ENCODE results near the gene PJVK. TPM values are rescaled to one million over a fixed set of nuclear protein-coding genes. Genes with fewer than 3 reads are reported as not detected.

Gene PJVK, protein sequence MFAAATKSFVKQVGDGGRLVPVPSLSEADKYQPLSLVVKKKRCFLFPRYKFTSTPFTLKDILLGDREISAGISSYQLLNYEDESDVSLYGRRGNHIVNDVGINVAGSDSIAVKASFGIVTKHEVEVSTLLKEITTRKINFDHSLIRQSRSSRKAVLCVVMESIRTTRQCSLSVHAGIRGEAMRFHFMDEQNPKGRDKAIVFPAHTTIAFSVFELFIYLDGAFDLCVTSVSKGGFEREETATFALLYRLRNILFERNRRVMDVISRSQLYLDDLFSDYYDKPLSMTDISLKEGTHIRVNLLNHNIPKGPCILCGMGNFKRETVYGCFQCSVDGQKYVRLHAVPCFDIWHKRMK
- total RNA-seq (3.8 and 3.9 TPM in 2 replicates), polyA plus RNA-seq (3.2 and 4.6 TPM in 2 replicates)

DNA sequence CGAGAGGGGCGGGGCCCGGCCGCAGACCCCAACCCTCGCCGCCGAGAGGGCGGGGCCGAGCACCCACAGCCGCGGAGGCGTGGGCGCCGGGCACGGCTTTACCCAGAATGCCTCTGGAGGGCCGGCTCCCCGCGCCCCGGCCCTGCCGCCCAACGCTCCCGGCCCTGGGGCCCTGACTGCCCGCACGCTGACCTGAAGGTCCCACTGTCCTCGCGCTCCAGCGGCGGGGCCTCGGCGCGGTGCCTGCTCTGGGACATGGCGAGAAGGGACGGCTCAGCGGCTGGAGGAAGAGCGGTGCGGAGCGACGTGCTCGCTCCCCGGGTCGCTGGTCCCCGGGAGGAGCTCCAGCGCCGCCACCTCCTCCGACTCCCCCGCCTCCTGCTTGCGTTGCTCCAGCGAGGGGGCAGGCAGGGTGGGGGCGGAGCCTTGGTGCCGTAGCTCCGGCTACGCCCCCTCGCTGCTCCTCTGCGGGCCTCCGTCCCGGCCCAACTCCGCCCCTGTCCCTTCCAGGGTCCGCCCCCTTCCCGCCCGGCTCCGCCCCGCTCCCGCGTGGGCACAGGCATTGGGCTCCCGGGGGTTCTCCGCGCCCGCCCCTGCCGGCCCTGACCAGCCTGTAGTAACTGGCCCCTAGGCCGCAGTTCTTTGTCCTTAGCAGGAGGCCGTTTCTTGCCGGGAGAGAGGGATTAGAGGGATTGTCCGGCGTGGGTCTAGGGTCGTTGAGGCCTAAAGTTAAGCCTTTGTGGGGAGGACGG lies at the start of gene PJVK, which contains the start of gene PRKRA:
PJVK (plus strand) TSS at position 605 of the 752 bp plus-strand sequence. CDS start 2,032 bp downstream, outside the sequence.
PRKRA (minus strand) TSS at position 402 of the 752 bp plus-strand sequence; CDS start at position 257, 145 bp downstream.
- no peaks in the 10 kb centered on the region for H3K36me3 ChIP-seq (replicated peaks; ENCODE audit: insufficient read depth, low read depth)
- no peak for TF ChIP-seq EZH2 (IDR thresholded peaks at IDR 0.05; ENCODE audit: borderline replicate concordance)
- TF ChIP-seq, protein P1, sequence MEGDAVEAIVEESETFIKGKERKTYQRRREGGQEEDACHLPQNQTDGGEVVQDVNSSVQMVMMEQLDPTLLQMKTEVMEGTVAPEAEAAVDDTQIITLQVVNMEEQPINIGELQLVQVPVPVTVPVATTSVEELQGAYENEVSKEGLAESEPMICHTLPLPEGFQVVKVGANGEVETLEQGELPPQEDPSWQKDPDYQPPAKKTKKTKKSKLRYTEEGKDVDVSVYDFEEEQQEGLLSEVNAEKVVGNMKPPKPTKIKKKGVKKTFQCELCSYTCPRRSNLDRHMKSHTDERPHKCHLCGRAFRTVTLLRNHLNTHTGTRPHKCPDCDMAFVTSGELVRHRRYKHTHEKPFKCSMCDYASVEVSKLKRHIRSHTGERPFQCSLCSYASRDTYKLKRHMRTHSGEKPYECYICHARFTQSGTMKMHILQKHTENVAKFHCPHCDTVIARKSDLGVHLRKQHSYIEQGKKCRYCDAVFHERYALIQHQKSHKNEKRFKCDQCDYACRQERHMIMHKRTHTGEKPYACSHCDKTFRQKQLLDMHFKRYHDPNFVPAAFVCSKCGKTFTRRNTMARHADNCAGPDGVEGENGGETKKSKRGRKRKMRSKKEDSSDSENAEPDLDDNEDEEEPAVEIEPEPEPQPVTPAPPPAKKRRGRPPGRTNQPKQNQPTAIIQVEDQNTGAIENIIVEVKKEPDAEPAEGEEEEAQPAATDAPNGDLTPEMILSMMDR (IDR thresholded peaks at IDR 0.05; ENCODE audit: poor library complexity), result no peak
- no peak for TF ChIP-seq EZH2phosphoT487 (IDR thresholded peaks at IDR 0.05; ENCODE audit: low read depth, severe bottlenecking, unreplicated experiment)
- peak within 1 kb of the TSS; percentile 99 for H2AFZ ChIP-seq
- peak within 1 kb of the TSS; percentile 66 for H3K4me3 ChIP-seq
- peaks cover 21% of the 10 kb centered on the region for H4K20me1 ChIP-seq (ENCODE audit: insufficient read depth, poor library complexity, severe bottlenecking)
- H3K27ac ChIP-seq, result peak within 1 kb of the TSS; percentile 99
- 3% methylated on average over 35 of the region's 76 CpGs for WGBS (ENCODE audit: low lambda C conversion rate, missing lambda C conversion rate)
- peak within 1 kb of the TSS; percentile 92 for H3K4me2 ChIP-seq
- H3K9me3 ChIP-seq (ENCODE audit: low read depth), result no peaks in the 10 kb centered on the region
- peaks cover 16% of the 10 kb centered on the region for H3K4me1 ChIP-seq (ENCODE audit: insufficient read depth)
- H3K27me3 ChIP-seq, result no peaks in the 10 kb centered on the region
- DNase-seq (ENCODE audit: low spot score), result peak; percentile 100
- H3K9me2 ChIP-seq (replicated peaks; ENCODE audit: insufficient read depth), result no peaks in the 10 kb centered on the region
- peaks cover 35% of the 10 kb centered on the region for H3K79me2 ChIP-seq

DNA sequence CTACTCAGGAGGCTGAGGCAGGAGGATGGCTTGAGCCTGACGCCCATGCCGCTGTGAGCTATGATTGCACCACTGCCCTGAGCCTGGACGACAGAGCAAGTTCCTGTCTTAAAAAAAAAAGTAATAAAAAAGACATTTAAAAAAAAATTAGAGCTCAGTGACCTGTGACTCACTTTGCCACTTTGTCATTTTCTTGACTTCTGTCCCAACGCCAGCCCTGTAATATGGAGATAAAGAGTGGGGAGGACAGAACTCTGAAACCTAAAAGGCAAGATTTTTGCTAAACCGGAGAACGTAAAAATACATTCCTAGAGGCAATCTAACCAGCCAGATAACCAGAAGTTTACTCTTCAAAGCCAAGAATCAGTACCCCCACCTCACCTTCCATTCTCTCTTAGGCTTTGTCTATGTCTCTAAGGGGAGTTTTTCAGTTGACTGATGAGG lies 49.2 kb upstream of the PJVK start:
- H2AFZ ChIP-seq, result no peak overlapping the region
- no peaks in the 10 kb centered on the region for H3K9me2 ChIP-seq (replicated peaks; ENCODE audit: insufficient read depth)
- no peak for DNase-seq (ENCODE audit: low spot score)
- no peaks in the 10 kb centered on the region for H3K4me1 ChIP-seq (ENCODE audit: insufficient read depth)
- no peaks in the 10 kb centered on the region for H3K79me2 ChIP-seq
- no peak for TF ChIP-seq EZH2 (IDR thresholded peaks at IDR 0.05; ENCODE audit: borderline replicate concordance)
- TF ChIP-seq EZH2phosphoT487 (IDR thresholded peaks at IDR 0.05; ENCODE audit: low read depth, severe bottlenecking, unreplicated experiment), result no peak
- no peak overlapping the region for H3K4me3 ChIP-seq
- no peaks in the 10 kb centered on the region for H3K36me3 ChIP-seq (replicated peaks; ENCODE audit: insufficient read depth, low read depth)
- no peaks in the 10 kb centered on the region for H3K9me3 ChIP-seq (ENCODE audit: low read depth)
- no peak overlapping the region for H3K27ac ChIP-seq
- no peak overlapping the region for H3K4me2 ChIP-seq
- 78% methylated on average over 6 of the region's 6 CpGs for WGBS (ENCODE audit: low lambda C conversion rate, missing lambda C conversion rate)
- no peaks in the 10 kb centered on the region for H4K20me1 ChIP-seq (ENCODE audit: insufficient read depth, poor library complexity, severe bottlenecking)
- no peaks in the 10 kb centered on the region for H3K27me3 ChIP-seq

DNA sequence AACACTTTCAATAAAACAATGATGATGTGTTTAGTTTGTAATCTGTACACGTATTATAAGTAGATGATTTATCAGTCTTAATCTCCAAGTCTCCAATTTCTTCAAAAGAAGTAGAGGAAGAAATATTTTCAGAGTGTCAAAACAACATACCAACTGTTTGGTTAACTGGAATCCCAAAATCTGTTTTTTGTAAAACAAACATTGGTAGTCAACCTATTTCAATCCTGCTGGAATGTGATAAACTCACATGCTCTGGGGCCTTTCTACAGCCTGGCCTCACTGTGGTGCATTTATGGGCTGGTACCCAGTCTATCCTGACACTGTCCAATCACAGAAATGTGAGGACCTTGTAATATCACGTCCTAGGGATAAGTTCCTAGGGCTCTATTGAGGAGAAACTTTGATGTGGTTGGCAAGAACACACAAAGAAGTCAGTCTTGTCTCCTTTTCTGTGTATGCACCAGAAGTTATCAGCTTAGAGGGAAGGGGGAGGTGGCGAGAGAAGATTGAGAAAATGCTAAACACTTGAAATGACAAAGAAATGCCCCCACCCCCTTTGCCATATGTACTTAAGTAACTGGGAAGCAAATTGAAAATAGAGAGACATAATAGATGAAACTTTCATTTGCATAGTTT lies 47.4 kb upstream of the PJVK start:
- Histone ChIP-seq H3K4me1 (ENCODE audit: insufficient read depth) (no peaks in the 10 kb centered on the region), H3K9me3 (ENCODE audit: low read depth) (no peaks in the 10 kb centered on the region), H3K36me3 (replicated peaks; ENCODE audit: insufficient read depth, low read depth) (no peaks in the 10 kb centered on the region), H3K27me3 (no peaks in the 10 kb centered on the region), H3K27ac (no peak overlapping the region), H4K20me1 (ENCODE audit: insufficient read depth, poor library complexity, severe bottlenecking) (no peaks in the 10 kb centered on the region), H3K79me2 (no peaks in the 10 kb centered on the region), H3K9me2 (replicated peaks; ENCODE audit: insufficient read depth) (no peaks in the 10 kb centered on the region), H2AFZ (no peak overlapping the region), H3K4me2 (no peak overlapping the region), H3K4me3 (no peak overlapping the region)
- TF ChIP-seq EZH2phosphoT487 (IDR thresholded peaks at IDR 0.05; ENCODE audit: low read depth, severe bottlenecking, unreplicated experiment) (no peak), EZH2 (IDR thresholded peaks at IDR 0.05; ENCODE audit: borderline replicate concordance) (no peak)
- TF ChIP-seq, protein P1 (IDR thresholded peaks at IDR 0.05; ENCODE audit: poor library complexity), result no peak
- no peak for DNase-seq (ENCODE audit: low spot score)
- 64% methylated on average over 3 of the region's 3 CpGs for WGBS (ENCODE audit: low lambda C conversion rate, missing lambda C conversion rate)

Data from hepatocyte (in vitro differentiated cells).